ENCODE results near the gene CLPTM1L.

CLPTM1L gene

GRCh38 chr5:1272201-1272600 lies 72.7 kb downstream of the CLPTM1L start:
- DNase-seq: no peak

GRCh38 chr5:1270933-1271914 lies 73.7 kb downstream of the CLPTM1L start:
- DNase-seq: no peak

- no peak for DNase-seq
Measured at GRCh38 chr5:1270426-1270825, 74.5 kb downstream of the CLPTM1L start.

GRCh38 chr5:1268666-1269065 lies 76.2 kb downstream of the CLPTM1L start:
- no peak for DNase-seq

GRCh38 chr5:1268056-1268455 lies 76.8 kb downstream of the CLPTM1L start:
- DNase-seq: no peak

All from NCI-H2227 treated with DMSO at 0.1 percent for 48 hours (cell line).